Caki2 (cell line): Measurements from ENCODE around the gene PDX1. TPM values are rescaled to one million over a fixed set of nuclear protein-coding genes. Genes with fewer than 3 reads are reported as not detected.

Experiments used
- DNase-seq: peaks from one replicate; pipeline ENCODE4 v3.0.0-alpha.2; 2015; ENCODE audit warnings: low read depth
- in situ Hi-C: cut with HindIII; loops from 2 replicates; pipeline ENCODE4 v1.10.0; 2016; ENCODE audit warnings: low sequenced_read_pairs, low pct_unique_long_range_greater_than_20kb, mixed read lengths
- total RNA-seq: library from RNA; depleted of rRNA; stranded (reverse); fragments of >200 nt; shearing (Covaris generic); gene quantifications from 2 replicates; pipeline ENCODE4 v1.2.3, GENCODE V29; 2014; ENCODE audit warnings: low replicate concordance; rRNA removed

Gene PDX1
- total RNA-seq, 1 experiment from 2014 or later = not detected

- in situ Hi-C loops = no loop called here
- DNase-seq = no peak
Observed at GRCh38 chr13:27966641-27967202, 46.9 kb downstream of the PDX1 start.

DNA sequence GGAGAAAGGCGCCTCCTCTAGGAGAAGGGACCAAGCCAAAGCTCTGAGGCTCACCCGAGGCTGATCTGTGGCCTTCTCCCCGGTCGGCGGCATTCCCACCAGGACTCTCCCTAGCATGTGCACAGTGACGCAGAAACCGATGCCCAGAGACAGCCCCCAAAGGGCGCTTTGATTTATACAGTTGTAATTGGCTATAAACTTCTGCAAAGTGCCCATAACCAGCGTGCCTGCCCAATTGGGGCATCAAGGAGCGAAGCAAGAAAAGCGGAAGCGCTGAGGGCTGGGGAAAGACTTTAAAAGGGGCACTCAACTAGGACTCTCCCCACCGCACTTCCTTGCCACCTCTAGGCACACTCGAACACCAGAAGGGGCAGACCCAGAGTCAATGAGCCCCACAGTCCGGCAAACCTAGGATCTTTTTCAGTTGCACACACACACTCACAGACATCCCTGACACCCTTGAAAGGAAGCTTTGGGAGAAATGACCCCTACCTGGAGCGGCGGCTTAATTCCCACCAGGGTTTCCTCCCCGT is 47.5 kb downstream of the PDX1 start:
- DNase-seq = no peak
- in situ Hi-C loops = no loop called here

DNA sequence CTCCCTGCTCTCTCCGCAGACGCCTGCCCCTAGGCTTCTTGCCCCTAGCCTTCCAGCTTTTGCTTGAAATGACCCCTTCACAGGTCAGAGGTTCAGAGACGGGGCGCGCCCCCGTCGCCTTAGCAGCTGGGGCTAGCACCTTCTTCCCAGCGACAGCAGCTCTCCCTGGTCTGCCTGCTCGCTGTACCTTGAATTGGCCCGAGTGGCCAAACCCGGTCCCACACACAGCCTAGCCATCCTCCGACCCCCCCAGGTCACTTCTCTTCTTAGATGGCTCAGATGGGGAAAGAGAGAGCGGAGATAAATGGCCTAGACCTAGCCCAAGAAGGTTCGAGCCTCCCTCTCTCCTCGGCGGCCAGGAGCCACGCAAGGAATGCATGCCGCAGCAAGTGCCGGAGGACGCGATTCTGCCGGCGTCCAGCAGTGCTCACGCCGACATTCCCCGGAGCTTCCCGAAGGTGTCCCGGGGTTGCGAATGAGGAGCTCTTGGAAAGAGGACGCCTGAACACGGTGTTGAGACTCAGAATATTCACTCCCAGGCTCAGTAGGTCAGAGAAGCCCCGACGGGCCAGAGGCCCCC is 48.0 kb downstream of the PDX1 start:
- no peak for DNase-seq
- in situ Hi-C loops = no loop called here

DNA sequence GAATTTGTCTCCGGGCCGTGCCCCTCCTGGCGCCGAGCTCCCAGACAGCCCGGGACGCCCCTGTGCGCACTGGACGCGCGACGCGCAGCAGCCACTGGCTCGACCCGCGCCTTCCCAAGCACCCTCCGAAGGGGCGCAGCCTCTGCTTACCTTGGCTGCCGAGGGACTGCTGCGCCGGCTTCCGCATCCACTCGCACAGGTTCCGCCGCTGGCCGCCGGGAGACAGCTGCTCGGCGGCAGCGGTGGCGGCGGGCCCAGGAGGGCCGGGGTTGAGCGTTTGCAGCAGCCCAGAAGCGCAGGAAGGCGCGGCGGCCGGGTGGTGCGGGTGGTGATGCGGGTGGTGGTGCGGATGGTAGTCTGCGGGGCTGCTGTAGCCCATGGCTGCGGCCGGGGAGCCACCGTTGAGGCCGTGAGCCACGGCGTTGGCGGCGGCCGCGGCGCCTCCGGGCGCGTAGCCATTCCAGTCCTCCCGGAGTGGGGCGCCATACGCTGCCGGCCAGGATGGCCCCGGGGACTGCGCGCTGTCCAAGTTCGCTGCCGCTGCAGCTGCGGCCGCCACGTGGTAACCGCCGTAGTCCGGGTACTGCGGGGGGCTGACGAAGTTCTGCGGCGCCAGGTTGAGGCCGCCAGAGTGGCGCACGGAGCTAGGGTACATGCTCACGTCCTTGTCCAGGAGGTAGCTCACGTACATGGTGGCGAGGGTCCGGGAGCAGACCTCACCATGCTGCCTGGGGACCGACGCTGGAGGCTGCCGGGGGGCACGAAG is 48.7 kb downstream of the PDX1 start:
- no peak for DNase-seq
- in situ Hi-C loops = no loop called here

DNA sequence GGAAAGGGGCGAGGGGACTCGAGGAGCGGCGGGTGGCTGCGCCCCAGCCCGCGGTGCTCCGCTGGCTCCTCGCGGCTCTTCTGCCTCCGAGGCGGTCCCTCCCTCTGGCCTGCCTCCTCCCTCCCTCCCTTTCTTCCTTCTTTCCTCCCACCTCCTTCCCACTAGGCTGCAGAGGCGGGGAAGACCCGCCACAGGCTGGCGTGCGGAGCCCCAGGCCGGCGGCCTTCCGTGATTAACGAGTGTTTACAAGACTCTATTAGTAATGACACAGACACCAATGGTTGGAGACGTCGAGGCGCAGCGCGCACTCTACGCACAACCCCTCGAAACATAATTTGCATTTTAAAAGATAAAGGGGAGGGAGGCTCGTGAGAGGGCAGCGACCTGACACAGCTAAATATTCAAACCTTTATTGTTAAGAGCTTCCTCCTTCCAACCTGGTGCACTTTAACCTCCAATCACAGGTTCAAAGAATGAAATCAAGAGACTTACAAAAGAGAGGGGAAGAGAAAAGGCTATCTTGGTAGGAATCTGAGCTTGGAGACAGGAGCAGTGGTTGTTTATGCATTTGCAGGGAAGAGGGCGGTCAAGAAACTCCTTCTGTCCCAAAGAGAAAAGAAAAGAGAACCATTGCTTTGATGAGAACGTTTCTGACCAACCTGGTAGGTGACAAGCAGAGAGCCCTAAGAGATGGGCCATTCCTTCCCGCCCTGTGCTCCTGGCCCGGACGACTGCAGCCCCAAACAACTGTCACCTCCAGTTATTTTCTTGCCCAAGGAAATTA is 49.5 kb downstream of the PDX1 start, which contains the start of gene CDX2:
Gene CDX2, minus strand, starts transcription at position 234 of the 784 bp plus-strand sequence. CDS start 309 bp downstream, outside the sequence.
- DNase-seq = no peak
- in situ Hi-C loops = no loop called here

GRCh38 chr13:27969866-27970229 is 50.0 kb downstream of the PDX1 start:
- DNase-seq = no peak
- in situ Hi-C loops = no loop called here

GRCh38 chr13:27970382-27971235 is 50.8 kb downstream of the PDX1 start:
- DNase-seq = no peak
- in situ Hi-C loops = no loop called here

- in situ Hi-C loops = no loop called here
- DNase-seq = no peak
Observed at GRCh38 chr13:27971236-27971645, 51.4 kb downstream of the PDX1 start.

- in situ Hi-C loops = no loop called here
- no peak for DNase-seq
Observed at GRCh38 chr13:27971776-27972477, 52.1 kb downstream of the PDX1 start.

- in situ Hi-C loops = no loop called here
- DNase-seq = no peak
Observed at GRCh38 chr13:27972478-27972820, 52.6 kb downstream of the PDX1 start.

GRCh38 chr13:27973291-27973690 is 53.5 kb downstream of the PDX1 start:
- DNase-seq = no peak
- in situ Hi-C loops = no loop called here

GRCh38 chr13:27973961-27974662 is 54.3 kb downstream of the PDX1 start:
- no peak for DNase-seq
- in situ Hi-C loops = no loop called here

Other genes with a start within 250 kb of the PDX1 start
- gene GSX1, start 127.5 kb upstream of the PDX1 start, total RNA-seq = not detected in 2 replicates
- gene CDX2, start 49.3 kb downstream of the PDX1 start, total RNA-seq = not detected in 2 replicates
- not detected in 2 replicates for gene URAD, start 68.7 kb downstream of the PDX1 start, total RNA-seq
- 0.06 and 0.07 TPM in 2 replicates for gene FLT3, start 180.6 kb downstream of the PDX1 start, total RNA-seq
- 5.7 and 11.6 TPM in 2 replicates for gene PAN3, start 218.5 kb downstream of the PDX1 start, total RNA-seq